H9 (cell line): Measurements from ENCODE around the gene CRAMP1. TPM values are rescaled to one million over a fixed set of nuclear protein-coding genes. Genes with fewer than 3 reads are reported as not detected.

Experiments used
- DNase-seq: peaks from one replicate; pipeline ENCODE4 v3.0.0-alpha.2; 2017
- H2AFZ ChIP-seq: one replicate; pipeline ENCODE4 v1.6.1; 2013; ENCODE audit warnings: mild to moderate bottlenecking, low read length, control low read depth, moderate library complexity
- H2AK5ac ChIP-seq: 2 replicates; pipeline ENCODE4 v1.6.1; 2013; ENCODE audit warnings: low read length, control low read depth, mixed read lengths; ENCODE audit not compliant: insufficient read length
- H2BK120ac ChIP-seq: one replicate; pipeline ENCODE4 v1.6.1; 2013; ENCODE audit warnings: low read depth, mild to moderate bottlenecking, low read length, control low read depth, inconsistent platforms; ENCODE audit not compliant: poor library complexity, severe bottlenecking
- H2BK12ac ChIP-seq: 2 replicates; pipeline ENCODE4 v1.6.1; 2013; ENCODE audit warnings: low read length, control low read depth, mixed read lengths, low read depth; ENCODE audit not compliant: insufficient read length
- H2BK15ac ChIP-seq: 2 replicates; pipeline ENCODE4 v1.6.1; 2013; ENCODE audit warnings: low read depth, low read length, control low read depth
- H2BK20ac ChIP-seq: one replicate; pipeline ENCODE4 v1.6.1; 2013; ENCODE audit warnings: low read depth, mild to moderate bottlenecking, low read length, control low read depth, inconsistent platforms; ENCODE audit not compliant: poor library complexity, severe bottlenecking
- H2BK5ac ChIP-seq: 2 replicates; pipeline ENCODE4 v1.6.1; 2013; ENCODE audit warnings: low read length, control low read depth, mixed read lengths; ENCODE audit not compliant: insufficient read length
- H3K14ac ChIP-seq: 2 replicates; pipeline ENCODE4 v1.6.1; 2013; ENCODE audit warnings: low read length, control low read depth; ENCODE audit not compliant: insufficient read depth
- H3K18ac ChIP-seq: 2 replicates; pipeline ENCODE4 v1.6.1; 2013; ENCODE audit warnings: low read depth, mild to moderate bottlenecking, mixed read lengths, low read length, control low read depth; ENCODE audit not compliant: insufficient read length
- H3K23ac ChIP-seq: 2 replicates; pipeline ENCODE4 v1.6.1; 2013; ENCODE audit warnings: low read length, control low read depth, mixed read lengths, low read depth; ENCODE audit not compliant: insufficient read length
- H3K23me2 ChIP-seq: 2 replicates; pipeline ENCODE4 v1.6.1; 2013; ENCODE audit warnings: low read depth, mild to moderate bottlenecking, mixed read lengths, low read length, control low read depth; ENCODE audit not compliant: insufficient read length, poor library complexity, severe bottlenecking
- H3K27ac ChIP-seq: 2 replicates; pipeline ENCODE4 v1.5.1; 2013; ENCODE audit warnings: low read length, control low read depth, mixed read lengths, low read depth; ENCODE audit not compliant: insufficient read length
- H3K27me3 ChIP-seq: 2 replicates; pipeline ENCODE4 v1.6.1; 2013; ENCODE audit warnings: low read length, control low read depth, inconsistent platforms; ENCODE audit not compliant: insufficient read depth
- H3K4ac ChIP-seq: 2 replicates; pipeline ENCODE4 v1.6.1; 2013; ENCODE audit warnings: low read depth, mild to moderate bottlenecking, control low read depth, inconsistent platforms, low read length, moderate library complexity
- H3K4me1 ChIP-seq: 2 replicates; pipeline ENCODE4 v1.6.1; 2013; ENCODE audit warnings: low read length, control low read depth, inconsistent platforms; ENCODE audit not compliant: insufficient read depth
- H3K4me2 ChIP-seq: 2 replicates; pipeline ENCODE4 v1.6.1; 2013; ENCODE audit warnings: low read length, control low read depth, mixed read lengths; ENCODE audit not compliant: insufficient read length, insufficient read depth
- H3K56ac ChIP-seq: 2 replicates; pipeline ENCODE4 v1.6.1; 2013; ENCODE audit warnings: low read depth, mild to moderate bottlenecking, mixed read lengths, low read length, control low read depth; ENCODE audit not compliant: insufficient read length
- H3K79me1 ChIP-seq: 2 replicates; pipeline ENCODE4 v1.6.1; 2013; ENCODE audit warnings: low read depth, mild to moderate bottlenecking, moderate library complexity, low read length, control low read depth, inconsistent platforms; ENCODE audit not compliant: insufficient read depth, poor library complexity, severe bottlenecking
- H3K79me2 ChIP-seq: 2 replicates; pipeline ENCODE4 v1.6.1; 2013; ENCODE audit warnings: low read length, control low read depth, inconsistent platforms; ENCODE audit not compliant: insufficient read depth
- H3K9ac ChIP-seq: 2 replicates; pipeline ENCODE4 v1.6.1; 2013; ENCODE audit warnings: low read length, control low read depth, mixed read lengths; ENCODE audit not compliant: insufficient read length; ENCODE audit errors: extremely low read depth
- H3K9me3 ChIP-seq: one replicate; pipeline ENCODE4 v1.6.1; 2013; ENCODE audit warnings: low read depth, low read length, inconsistent platforms; ENCODE audit not compliant: control insufficient read depth
- H3T11ph ChIP-seq: one replicate; pipeline ENCODE4 v1.6.1; 2013; ENCODE audit warnings: mild to moderate bottlenecking, low read length, control low read depth, inconsistent platforms
- H4K20me1 ChIP-seq: one replicate; pipeline ENCODE4 v1.6.1; 2013; ENCODE audit not compliant: control insufficient read depth, insufficient read length, insufficient read depth
- H4K5ac ChIP-seq: 2 replicates; pipeline ENCODE4 v1.6.1; 2013; ENCODE audit warnings: low read depth, mild to moderate bottlenecking, mixed read lengths, low read length, control low read depth; ENCODE audit not compliant: insufficient read length
- H4K8ac ChIP-seq: replicated peaks from 2 replicates; pipeline ENCODE4 v1.6.1; 2013; ENCODE audit warnings: low read length, control low read depth, mixed read lengths, low read depth; ENCODE audit not compliant: insufficient read length
- H4K91ac ChIP-seq: 2 replicates; pipeline ENCODE4 v1.6.1; 2013; ENCODE audit warnings: low read depth, mild to moderate bottlenecking, moderate library complexity, mixed read lengths, low read length, control low read depth; ENCODE audit not compliant: insufficient read length
- H3K27ac Mint-ChIP-seq, 3 experiments: 2 replicates in 2 of 3; 3 replicates in 1 of 3; pipeline ENCODE4 v1.8.0; 2020 to 2021; ENCODE audit warnings: mixed read lengths in 3 of 3, mild to moderate bottlenecking in 1 of 3, moderate library complexity in 1 of 3
- H3K27me3 Mint-ChIP-seq: 2 replicates; pipeline ENCODE4 v1.8.0; 2021; ENCODE audit warnings: low read depth, mild to moderate bottlenecking, moderate library complexity, mixed read lengths
- H3K36me3 Mint-ChIP-seq, 3 experiments: 2 replicates in 2 of 3; 3 replicates in 1 of 3; pipeline ENCODE4 v1.8.0; 2020 to 2021; ENCODE audit warnings: low read depth in 3 of 3, mixed read lengths in 3 of 3; ENCODE audit not compliant: insufficient read depth in 1 of 3
- H3K4me1 Mint-ChIP-seq, 2 experiments: 2 replicates each; pipeline ENCODE4 v1.8.0; 2020; ENCODE audit warnings: mixed read lengths in 2 of 2
- H3K4me3 Mint-ChIP-seq, 2 experiments: 2 replicates in 1 of 2; 3 replicates in 1 of 2; pipeline ENCODE4 v1.8.0; 2020 to 2021; ENCODE audit warnings: mild to moderate bottlenecking in 2 of 2, mixed read lengths in 2 of 2, moderate library complexity in 1 of 2
- H3K9me3 Mint-ChIP-seq, 2 experiments: 2 replicates in 1 of 2; 3 replicates in 1 of 2; pipeline ENCODE4 v1.8.0; 2020; ENCODE audit warnings: mild to moderate bottlenecking in 2 of 2, mixed read lengths in 2 of 2, moderate library complexity in 1 of 2
- CTCF ChIP-seq: fragments of 200-600 bp; sonication (generic); conservative IDR thresholded peaks from 3 replicates; pipeline ENCODE4 v1.8.0; 2021; ENCODE audit warnings: antibody characterized with exemption, mild to moderate bottlenecking
- WGBS: extraction: QIAGEN DNeasy Blood & Tissue Kit; methylation state at CpG from one replicate; pipeline ENCODE4 v1.1.7; 2013; ENCODE audit warnings: missing lambda C conversion rate, low lambda C conversion rate, mixed read lengths; ENCODE audit not compliant: insufficient read length; ENCODE audit errors: extremely low coverage; 5-methylcytosine and 5-hydroxymethylcytosine counted together
- total RNA-seq: library from RNA; stranded (reverse); gene quantifications from 2 replicates; pipeline ENCODE4 v1.2.1, GENCODE V29; 2021

CRAMP1 gene
- total RNA-seq, 1 experiment from 2014 or later = 46.2 TPM

DNA sequence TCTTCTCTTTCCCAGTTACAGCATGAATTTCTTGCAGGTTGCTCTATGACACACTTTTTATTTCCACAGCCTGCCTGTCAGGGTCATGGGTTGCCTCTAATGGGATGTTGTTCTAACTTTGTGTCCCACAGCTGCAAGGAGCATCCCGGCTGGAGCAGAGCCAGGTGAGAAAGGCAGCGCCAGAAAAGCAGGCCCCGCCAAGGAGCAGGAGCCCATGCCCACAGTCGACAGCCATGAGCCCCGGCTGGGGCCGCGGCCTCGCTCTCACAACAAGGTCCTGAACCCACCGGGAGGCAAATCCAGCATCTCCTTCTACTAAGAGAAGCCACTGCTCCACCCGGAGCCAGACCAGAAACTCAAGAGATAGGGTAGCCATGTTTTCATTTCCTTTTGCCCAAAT, 86.5 kb downstream of the CRAMP1 start:
- peaks cover 38 to 95% (median 82%) of the 10 kb centered on the region in 3 experiments; a peak in 6 of 7 replicates for H3K36me3 Mint-ChIP-seq
- H3K27ac Mint-ChIP-seq = peak overlapping the region in 1 of 3 experiments; percentile 55; a peak in 1 of 7 replicates
- no peak for TF ChIP-seq CTCF

More for the DNA sequence above, 86.5 kb downstream of the CRAMP1 start:
- H3T11ph ChIP-seq = no peak overlapping the region
- no peak overlapping the region for H2BK20ac ChIP-seq
- H2AK5ac ChIP-seq = no peak overlapping the region
- no peaks in the 10 kb centered on the region; the same call in none of the 2 replicates for H3K79me2 ChIP-seq
- WGBS = no CpG with 5 or more reads among the region's 10 CpGs
- H3K9ac ChIP-seq = no peak overlapping the region
- no peak overlapping the region for H3K23ac ChIP-seq
- no peaks in the 10 kb centered on the region for H4K20me1 ChIP-seq
- no peaks in the 10 kb centered on the region for H3K27me3 Mint-ChIP-seq
- no peaks in the 10 kb centered on the region for H3K27me3 ChIP-seq
- H3K56ac ChIP-seq = no peak overlapping the region
- H3K4me1 ChIP-seq = no peaks in the 10 kb centered on the region; the same call in 1 of the 2 replicates
- no peak overlapping the region for H4K5ac ChIP-seq
- no peak overlapping the region for H3K18ac ChIP-seq
- H2BK15ac ChIP-seq = no peak overlapping the region
- H2AFZ ChIP-seq = no peak overlapping the region
- H3K4me2 ChIP-seq = no peak overlapping the region
- H3K4ac ChIP-seq = no peak overlapping the region
- H3K14ac ChIP-seq = no peak overlapping the region
- no peak overlapping the region for H4K8ac ChIP-seq
- H3K4me3 Mint-ChIP-seq = no peak overlapping the region
- H4K91ac ChIP-seq = no peak overlapping the region
- H3K79me1 ChIP-seq = peaks cover 3% of the 10 kb centered on the region
- no peak for DNase-seq
- H2BK12ac ChIP-seq = no peak overlapping the region
- no peaks in the 10 kb centered on the region for H3K9me3 Mint-ChIP-seq
- H3K9me3 ChIP-seq = no peaks in the 10 kb centered on the region
- H3K4me1 Mint-ChIP-seq = 0 out of 4 replicates have a peak, but pooled peaks cover 0 to 4% of the 10 kb centered on the region in 2 experiments
- no peaks in the 10 kb centered on the region for H3K23me2 ChIP-seq
- no peak overlapping the region for H2BK5ac ChIP-seq
- H3K27ac ChIP-seq = no peak overlapping the region
- no peak overlapping the region for H2BK120ac ChIP-seq
